HEK293 (cell line): ENCODE data around the gene GPSM1.
A peak's percentile ranks its signal among the peaks of the same experiment; 100 is the strongest.

Experiments used
- GLIS2 ChIP-seq: fragments of 450-650 bp; formaldehyde crosslinking; IDR thresholded peaks from 2 replicates; pipeline ENCODE4 v1.5.1; 2016; ENCODE audit warnings: missing biosample characterization, missing genetic modification characterization
- KLF10 ChIP-seq: fragments of 450-650 bp; IDR thresholded peaks from 2 replicates; pipeline ENCODE4 v1.5.1; 2018; ENCODE audit warnings: missing biosample characterization, mild to moderate bottlenecking, missing genetic modification characterization
- PRDM1 ChIP-seq: fragments of 450-650 bp; formaldehyde crosslinking; IDR thresholded peaks from 2 replicates; pipeline ENCODE4; 2016; ENCODE audit warnings: missing biosample characterization, missing genetic modification characterization
- YY2 ChIP-seq: fragments of 450-650 bp; formaldehyde crosslinking; IDR thresholded peaks from 2 replicates; pipeline ENCODE4 v1.5.1; 2016; ENCODE audit warnings: missing biosample characterization, missing genetic modification characterization
- ZBTB20 ChIP-seq: fragments of 450-650 bp; formaldehyde crosslinking; IDR thresholded peaks from 2 replicates; pipeline ENCODE4 v1.5.1; 2016; ENCODE audit warnings: missing biosample characterization, missing genetic modification characterization
- ZBTB21 ChIP-seq: fragments of 450-650 bp; formaldehyde crosslinking; IDR thresholded peaks from 2 replicates; pipeline ENCODE4 v1.5.1; 2017; ENCODE audit warnings: missing biosample characterization, missing genetic modification characterization
- ZFP3 ChIP-seq: fragments of 450-650 bp; formaldehyde crosslinking; IDR thresholded peaks from 2 replicates; pipeline ENCODE4 v1.5.1; 2016; ENCODE audit warnings: low read depth, missing biosample characterization, missing genetic modification characterization
- ZNF114 ChIP-seq: fragments of 450-650 bp; formaldehyde crosslinking; IDR thresholded peaks from 2 replicates; pipeline ENCODE4 v1.5.0; 2017; ENCODE audit warnings: missing biosample characterization, missing genetic modification characterization
- ZNF146 ChIP-seq: fragments of 450-650 bp; formaldehyde crosslinking; IDR thresholded peaks from 2 replicates; pipeline ENCODE4 v1.5.1; 2016; ENCODE audit warnings: missing biosample characterization, missing genetic modification characterization
- ZNF16 ChIP-seq: fragments of 450-650 bp; formaldehyde crosslinking; IDR thresholded peaks from 2 replicates; pipeline ENCODE4 v1.5.1; 2016; ENCODE audit warnings: low read depth, missing biosample characterization, missing genetic modification characterization
- ZNF239 ChIP-seq: fragments of 450-650 bp; formaldehyde crosslinking; IDR thresholded peaks from 2 replicates; pipeline ENCODE4 v1.5.1; 2016; ENCODE audit warnings: missing biosample characterization, missing genetic modification characterization
- ZNF248 ChIP-seq: fragments of 450-650 bp; formaldehyde crosslinking; IDR thresholded peaks from 2 replicates; pipeline ENCODE4 v1.5.1; 2017; ENCODE audit warnings: missing biosample characterization, missing genetic modification characterization
- ZNF354C ChIP-seq: fragments of 450-650 bp; formaldehyde crosslinking; IDR thresholded peaks from 2 replicates; pipeline ENCODE4 v1.5.1; 2016; ENCODE audit warnings: missing biosample characterization, missing genetic modification characterization, low read depth, borderline replicate concordance
- ZNF37A ChIP-seq: fragments of 450-650 bp; IDR thresholded peaks from 2 replicates; pipeline ENCODE4 v1.5.1; 2018; ENCODE audit warnings: missing biosample characterization, missing genetic modification characterization
- ZNF423 ChIP-seq: fragments of 450-650 bp; formaldehyde crosslinking; IDR thresholded peaks from 2 replicates; pipeline ENCODE4 v1.5.1; 2016; ENCODE audit warnings: missing biosample characterization, missing genetic modification characterization
- ZNF558 ChIP-seq: fragments of 450-650 bp; formaldehyde crosslinking; IDR thresholded peaks from 2 replicates; pipeline ENCODE4 v1.5.1; 2016; ENCODE audit warnings: missing biosample characterization, missing genetic modification characterization
- ZNF585B ChIP-seq: fragments of 450-650 bp; formaldehyde crosslinking; IDR thresholded peaks from 2 replicates; pipeline ENCODE4 v1.5.1; 2016; ENCODE audit warnings: missing biosample characterization, missing genetic modification characterization
- ZNF660 ChIP-seq: fragments of 450-650 bp; IDR thresholded peaks from 2 replicates; pipeline ENCODE4 v1.5.1; 2018; ENCODE audit warnings: missing biosample characterization, mild to moderate bottlenecking, missing genetic modification characterization
- ZNF701 ChIP-seq: fragments of 450-650 bp; formaldehyde crosslinking; IDR thresholded peaks from 2 replicates; pipeline ENCODE4 v1.5.1; 2016; ENCODE audit warnings: missing biosample characterization, missing genetic modification characterization
- ZSCAN16 ChIP-seq: fragments of 450-650 bp; formaldehyde crosslinking; IDR thresholded peaks from 2 replicates; pipeline ENCODE4 v1.5.1; 2016; ENCODE audit warnings: missing biosample characterization, missing genetic modification characterization
- TF ChIP-seq, protein P1 (sequence below): fragments of 450-650 bp; formaldehyde crosslinking; IDR thresholded peaks from 2 replicates; pipeline ENCODE4 v1.5.1; 2017; ENCODE audit warnings: missing biosample characterization, missing genetic modification characterization
- TF ChIP-seq, protein P2 (sequence below): fragments of 450-650 bp; formaldehyde crosslinking; IDR thresholded peaks from 2 replicates; pipeline ENCODE4 v1.5.1; 2017; ENCODE audit warnings: missing biosample characterization, missing genetic modification characterization
- TF ChIP-seq, protein P3 (sequence below): fragments of 450-650 bp; formaldehyde crosslinking; IDR thresholded peaks from 2 replicates; pipeline ENCODE4 v1.5.1; 2016; ENCODE audit warnings: missing biosample characterization, missing genetic modification characterization
- TF ChIP-seq, protein P4 (sequence below): fragments of 450-650 bp; formaldehyde crosslinking; IDR thresholded peaks from 2 replicates; pipeline ENCODE4 v1.5.1; 2016; ENCODE audit warnings: missing biosample characterization, missing genetic modification characterization
- TF ChIP-seq, protein P5 (sequence below): fragments of 450-650 bp; formaldehyde crosslinking; IDR thresholded peaks from 2 replicates; pipeline ENCODE4 v1.5.0; 2017; ENCODE audit warnings: missing biosample characterization, missing genetic modification characterization, borderline replicate concordance
- TF ChIP-seq, protein P6 (sequence below): fragments of 450-650 bp; formaldehyde crosslinking; IDR thresholded peaks from 2 replicates; pipeline ENCODE4 v1.5.1; 2016; ENCODE audit warnings: missing biosample characterization, missing genetic modification characterization
- TF ChIP-seq, protein P7 (sequence below): fragments of 450-650 bp; formaldehyde crosslinking; IDR thresholded peaks from 2 replicates; pipeline ENCODE4 v1.5.1; 2016; ENCODE audit warnings: missing biosample characterization, missing genetic modification characterization

GPSM1 gene

DNA sequence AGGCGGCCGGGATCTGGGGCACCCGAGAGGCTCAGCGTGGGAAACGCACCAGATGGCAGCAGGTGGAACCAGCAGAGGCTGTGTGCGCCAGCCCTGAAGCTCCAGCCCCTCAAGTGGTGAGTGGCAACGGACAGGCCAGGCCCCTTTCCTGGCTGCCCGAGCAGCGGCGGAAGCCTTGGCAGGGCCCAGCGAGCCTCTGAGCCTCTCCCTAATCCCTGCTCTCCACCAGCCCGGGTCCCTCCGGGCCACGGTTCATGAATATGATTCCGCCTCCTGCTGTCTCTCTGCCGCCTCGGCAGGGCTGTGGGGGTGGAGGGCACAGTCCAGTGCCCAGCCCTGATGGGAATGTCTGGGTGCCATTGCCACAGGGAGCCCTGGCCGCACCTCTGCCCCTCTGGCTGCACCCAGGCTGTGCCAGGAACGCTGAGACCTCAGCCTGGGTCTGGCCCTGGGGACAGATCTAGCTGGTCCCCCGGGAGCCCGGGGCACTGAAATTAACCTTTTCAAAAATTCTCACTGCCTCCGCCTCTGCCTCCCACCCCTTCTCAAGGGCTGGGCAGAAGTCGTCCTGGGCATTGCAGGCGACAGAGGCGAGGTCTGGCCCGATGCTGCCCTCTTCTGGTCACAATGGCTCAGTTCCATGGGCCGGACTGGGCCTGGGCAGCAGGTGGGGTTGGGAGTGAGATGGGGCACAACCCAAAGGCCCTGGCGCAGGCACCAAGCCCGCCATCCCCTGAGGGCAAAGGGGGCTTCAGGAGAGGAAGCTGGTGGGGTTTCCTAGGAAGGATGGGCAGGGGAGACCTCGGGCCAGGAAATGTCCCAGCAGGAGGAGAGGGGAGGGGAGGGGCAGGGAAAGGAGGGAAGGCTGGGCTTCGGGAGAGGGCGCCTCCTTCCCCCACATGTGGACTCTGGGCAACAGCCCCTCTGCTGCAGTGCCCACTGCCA, 43.8 kb upstream of the GPSM1 start (continued):
- TF ChIP-seq, protein P1, sequence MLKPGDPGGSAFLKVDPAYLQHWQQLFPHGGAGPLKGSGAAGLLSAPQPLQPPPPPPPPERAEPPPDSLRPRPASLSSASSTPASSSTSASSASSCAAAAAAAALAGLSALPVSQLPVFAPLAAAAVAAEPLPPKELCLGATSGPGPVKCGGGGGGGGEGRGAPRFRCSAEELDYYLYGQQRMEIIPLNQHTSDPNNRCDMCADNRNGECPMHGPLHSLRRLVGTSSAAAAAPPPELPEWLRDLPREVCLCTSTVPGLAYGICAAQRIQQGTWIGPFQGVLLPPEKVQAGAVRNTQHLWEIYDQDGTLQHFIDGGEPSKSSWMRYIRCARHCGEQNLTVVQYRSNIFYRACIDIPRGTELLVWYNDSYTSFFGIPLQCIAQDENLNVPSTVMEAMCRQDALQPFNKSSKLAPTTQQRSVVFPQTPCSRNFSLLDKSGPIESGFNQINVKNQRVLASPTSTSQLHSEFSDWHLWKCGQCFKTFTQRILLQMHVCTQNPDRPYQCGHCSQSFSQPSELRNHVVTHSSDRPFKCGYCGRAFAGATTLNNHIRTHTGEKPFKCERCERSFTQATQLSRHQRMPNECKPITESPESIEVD (tag by site-specific recombination) = no peak
- TF ChIP-seq ZNF660 (tag by site-specific recombination) = no peak
- no peak for TF ChIP-seq ZNF354C
- TF ChIP-seq, protein P2, sequence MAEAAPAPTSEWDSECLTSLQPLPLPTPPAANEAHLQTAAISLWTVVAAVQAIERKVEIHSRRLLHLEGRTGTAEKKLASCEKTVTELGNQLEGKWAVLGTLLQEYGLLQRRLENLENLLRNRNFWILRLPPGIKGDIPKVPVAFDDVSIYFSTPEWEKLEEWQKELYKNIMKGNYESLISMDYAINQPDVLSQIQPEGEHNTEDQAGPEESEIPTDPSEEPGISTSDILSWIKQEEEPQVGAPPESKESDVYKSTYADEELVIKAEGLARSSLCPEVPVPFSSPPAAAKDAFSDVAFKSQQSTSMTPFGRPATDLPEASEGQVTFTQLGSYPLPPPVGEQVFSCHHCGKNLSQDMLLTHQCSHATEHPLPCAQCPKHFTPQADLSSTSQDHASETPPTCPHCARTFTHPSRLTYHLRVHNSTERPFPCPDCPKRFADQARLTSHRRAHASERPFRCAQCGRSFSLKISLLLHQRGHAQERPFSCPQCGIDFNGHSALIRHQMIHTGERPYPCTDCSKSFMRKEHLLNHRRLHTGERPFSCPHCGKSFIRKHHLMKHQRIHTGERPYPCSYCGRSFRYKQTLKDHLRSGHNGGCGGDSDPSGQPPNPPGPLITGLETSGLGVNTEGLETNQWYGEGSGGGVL = no peak
- TF ChIP-seq, protein P3, sequence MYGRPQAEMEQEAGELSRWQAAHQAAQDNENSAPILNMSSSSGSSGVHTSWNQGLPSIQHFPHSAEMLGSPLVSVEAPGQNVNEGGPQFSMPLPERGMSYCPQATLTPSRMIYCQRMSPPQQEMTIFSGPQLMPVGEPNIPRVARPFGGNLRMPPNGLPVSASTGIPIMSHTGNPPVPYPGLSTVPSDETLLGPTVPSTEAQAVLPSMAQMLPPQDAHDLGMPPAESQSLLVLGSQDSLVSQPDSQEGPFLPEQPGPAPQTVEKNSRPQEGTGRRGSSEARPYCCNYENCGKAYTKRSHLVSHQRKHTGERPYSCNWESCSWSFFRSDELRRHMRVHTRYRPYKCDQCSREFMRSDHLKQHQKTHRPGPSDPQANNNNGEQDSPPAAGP = peak; percentile 63; the same call in 1 of the 2 replicates
- no peak for TF ChIP-seq ZNF37A (tag by site-specific recombination)
- no peak for TF ChIP-seq ZSCAN16 (tag by site-specific recombination)
- 0 out of 2 replicates have a peak, but pooled peaks have one; percentile 22 for TF ChIP-seq ZBTB20 (tag by site-specific recombination)
- no peak for TF ChIP-seq ZNF239 (tag by site-specific recombination)
- TF ChIP-seq, protein P4, sequence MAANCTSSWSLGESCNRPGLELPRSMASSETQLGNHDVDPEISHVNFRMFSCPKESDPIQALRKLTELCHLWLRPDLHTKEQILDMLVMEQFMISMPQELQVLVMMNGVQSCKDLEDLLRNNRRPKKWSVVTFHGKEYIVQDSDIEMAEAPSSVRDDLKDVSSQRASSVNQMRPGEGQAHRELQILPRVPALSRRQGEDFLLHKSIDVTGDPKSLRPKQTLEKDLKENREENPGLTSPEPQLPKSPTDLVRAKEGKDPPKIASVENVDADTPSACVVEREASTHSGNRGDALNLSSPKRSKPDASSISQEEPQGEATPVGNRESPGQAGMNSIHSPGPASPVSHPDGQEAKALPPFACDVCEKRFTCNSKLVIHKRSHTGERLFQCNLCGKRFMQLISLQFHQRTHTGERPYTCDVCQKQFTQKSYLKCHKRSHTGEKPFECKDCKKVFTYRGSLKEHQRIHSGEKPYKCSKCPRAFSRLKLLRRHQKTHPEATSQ = no peak
- TF ChIP-seq ZNF701 (tag by site-specific recombination) = no peak
- TF ChIP-seq, protein P5, sequence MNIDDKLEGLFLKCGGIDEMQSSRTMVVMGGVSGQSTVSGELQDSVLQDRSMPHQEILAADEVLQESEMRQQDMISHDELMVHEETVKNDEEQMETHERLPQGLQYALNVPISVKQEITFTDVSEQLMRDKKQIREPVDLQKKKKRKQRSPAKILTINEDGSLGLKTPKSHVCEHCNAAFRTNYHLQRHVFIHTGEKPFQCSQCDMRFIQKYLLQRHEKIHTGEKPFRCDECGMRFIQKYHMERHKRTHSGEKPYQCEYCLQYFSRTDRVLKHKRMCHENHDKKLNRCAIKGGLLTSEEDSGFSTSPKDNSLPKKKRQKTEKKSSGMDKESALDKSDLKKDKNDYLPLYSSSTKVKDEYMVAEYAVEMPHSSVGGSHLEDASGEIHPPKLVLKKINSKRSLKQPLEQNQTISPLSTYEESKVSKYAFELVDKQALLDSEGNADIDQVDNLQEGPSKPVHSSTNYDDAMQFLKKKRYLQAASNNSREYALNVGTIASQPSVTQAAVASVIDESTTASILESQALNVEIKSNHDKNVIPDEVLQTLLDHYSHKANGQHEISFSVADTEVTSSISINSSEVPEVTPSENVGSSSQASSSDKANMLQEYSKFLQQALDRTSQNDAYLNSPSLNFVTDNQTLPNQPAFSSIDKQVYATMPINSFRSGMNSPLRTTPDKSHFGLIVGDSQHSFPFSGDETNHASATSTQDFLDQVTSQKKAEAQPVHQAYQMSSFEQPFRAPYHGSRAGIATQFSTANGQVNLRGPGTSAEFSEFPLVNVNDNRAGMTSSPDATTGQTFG (tag by site-specific recombination) = no peak
- no peak for TF ChIP-seq ZNF146 (tag by site-specific recombination)
- TF ChIP-seq ZNF423 (tag by site-specific recombination) = no peak
- TF ChIP-seq GLIS2 = peak; percentile 34; the same call in 1 of the 2 replicates
- no peak for TF ChIP-seq ZFP3 (tag by site-specific recombination)
- no peak for TF ChIP-seq YY2 (tag by site-specific recombination)
- TF ChIP-seq, protein P6, sequence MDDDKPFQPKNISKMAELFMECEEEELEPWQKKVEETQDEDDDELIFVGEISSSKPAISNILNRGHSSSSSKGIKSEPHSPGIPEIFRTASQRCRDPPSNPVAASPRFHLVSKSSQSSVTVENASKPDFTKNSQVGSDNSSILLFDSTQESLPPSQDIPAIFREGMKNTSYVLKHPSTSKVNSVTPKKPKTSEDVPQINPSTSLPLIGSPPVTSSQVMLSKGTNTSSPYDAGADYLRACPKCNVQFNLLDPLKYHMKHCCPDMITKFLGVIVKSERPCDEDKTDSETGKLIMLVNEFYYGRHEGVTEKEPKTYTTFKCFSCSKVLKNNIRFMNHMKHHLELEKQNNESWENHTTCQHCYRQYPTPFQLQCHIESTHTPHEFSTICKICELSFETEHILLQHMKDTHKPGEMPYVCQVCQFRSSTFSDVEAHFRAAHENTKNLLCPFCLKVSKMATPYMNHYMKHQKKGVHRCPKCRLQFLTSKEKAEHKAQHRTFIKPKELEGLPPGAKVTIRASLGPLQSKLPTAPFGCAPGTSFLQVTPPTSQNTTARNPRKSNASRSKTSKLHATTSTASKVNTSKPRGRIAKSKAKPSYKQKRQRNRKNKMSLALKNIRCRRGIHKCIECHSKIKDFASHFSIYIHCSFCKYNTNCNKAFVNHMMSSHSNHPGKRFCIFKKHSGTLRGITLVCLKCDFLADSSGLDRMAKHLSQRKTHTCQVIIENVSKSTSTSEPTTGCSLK = no peak
- no peak for TF ChIP-seq ZBTB21 (tag by site-specific recombination)
- TF ChIP-seq KLF10 (tag by site-specific recombination) = no peak
- no peak for TF ChIP-seq ZNF585B
- TF ChIP-seq ZNF248 (tag by site-specific recombination) = no peak
- TF ChIP-seq ZNF558 = no peak
- no peak for TF ChIP-seq ZNF16
- TF ChIP-seq, protein P7, sequence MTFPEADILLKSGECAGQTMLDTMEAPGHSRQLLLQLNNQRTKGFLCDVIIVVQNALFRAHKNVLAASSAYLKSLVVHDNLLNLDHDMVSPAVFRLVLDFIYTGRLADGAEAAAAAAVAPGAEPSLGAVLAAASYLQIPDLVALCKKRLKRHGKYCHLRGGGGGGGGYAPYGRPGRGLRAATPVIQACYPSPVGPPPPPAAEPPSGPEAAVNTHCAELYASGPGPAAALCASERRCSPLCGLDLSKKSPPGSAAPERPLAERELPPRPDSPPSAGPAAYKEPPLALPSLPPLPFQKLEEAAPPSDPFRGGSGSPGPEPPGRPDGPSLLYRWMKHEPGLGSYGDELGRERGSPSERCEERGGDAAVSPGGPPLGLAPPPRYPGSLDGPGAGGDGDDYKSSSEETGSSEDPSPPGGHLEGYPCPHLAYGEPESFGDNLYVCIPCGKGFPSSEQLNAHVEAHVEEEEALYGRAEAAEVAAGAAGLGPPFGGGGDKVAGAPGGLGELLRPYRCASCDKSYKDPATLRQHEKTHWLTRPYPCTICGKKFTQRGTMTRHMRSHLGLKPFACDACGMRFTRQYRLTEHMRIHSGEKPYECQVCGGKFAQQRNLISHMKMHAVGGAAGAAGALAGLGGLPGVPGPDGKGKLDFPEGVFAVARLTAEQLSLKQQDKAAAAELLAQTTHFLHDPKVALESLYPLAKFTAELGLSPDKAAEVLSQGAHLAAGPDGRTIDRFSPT (tag by site-specific recombination) = peak; percentile 65
- no peak for TF ChIP-seq ZNF114
- no peak for TF ChIP-seq PRDM1 (tag by site-specific recombination)
